GM12892 (cell line): ENCODE measurements around the gene MYO5A.
A peak's percentile ranks its signal among the peaks of the same experiment; 100 is the strongest.

Experiments
- DNase-seq: peaks from one replicate; pipeline ENCODE4 v3.0.0; 2011; ENCODE audit not compliant: insufficient read length
- FAIRE-seq: peaks from 2 replicates; lab custom pipeline; 2011; peaks lifted over from hg19 to GRCh38; lab: Jason Lieb, UNC
- POLR2A ChIP-seq: IDR thresholded peaks from 2 replicates; pipeline ENCODE4 v1.6.1; 2011; ENCODE audit warnings: low read depth, low read length, control low read depth
- POLR2AphosphoS5 ChIP-seq: IDR thresholded peaks from 2 replicates; pipeline ENCODE4 v1.6.1; 2011; ENCODE audit warnings: low read depth, low read length, control low read depth
- TAF1 ChIP-seq: IDR thresholded peaks from 2 replicates; pipeline ENCODE4 v1.6.1; 2011; ENCODE audit warnings: low read depth, mild to moderate bottlenecking, control low read depth, low read length, borderline replicate concordance

Gene MYO5A

DNA sequence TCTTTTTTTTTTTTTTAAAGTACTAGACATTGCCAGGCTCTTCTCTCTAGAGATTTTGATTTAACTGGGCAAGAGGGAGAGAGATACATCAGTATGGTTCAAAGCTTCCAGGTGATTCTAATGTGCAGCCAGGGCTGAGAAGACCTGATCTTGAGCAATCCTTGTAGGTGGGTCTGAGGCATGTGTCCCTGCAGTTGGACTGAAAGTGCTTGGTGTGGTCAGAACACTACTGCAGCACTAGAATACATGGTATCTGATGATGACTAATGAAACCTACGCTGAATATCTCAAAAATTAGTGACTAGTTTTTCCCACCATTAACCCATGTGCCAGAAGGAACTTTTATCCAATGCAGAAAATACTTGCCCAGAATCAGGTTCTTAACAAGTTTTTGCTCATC, 198.7 kb downstream of the MYO5A start:
- no peak for FAIRE-seq
- TF ChIP-seq TAF1 (no peak), POLR2A (no peak), POLR2AphosphoS5 (no peak)

DNA sequence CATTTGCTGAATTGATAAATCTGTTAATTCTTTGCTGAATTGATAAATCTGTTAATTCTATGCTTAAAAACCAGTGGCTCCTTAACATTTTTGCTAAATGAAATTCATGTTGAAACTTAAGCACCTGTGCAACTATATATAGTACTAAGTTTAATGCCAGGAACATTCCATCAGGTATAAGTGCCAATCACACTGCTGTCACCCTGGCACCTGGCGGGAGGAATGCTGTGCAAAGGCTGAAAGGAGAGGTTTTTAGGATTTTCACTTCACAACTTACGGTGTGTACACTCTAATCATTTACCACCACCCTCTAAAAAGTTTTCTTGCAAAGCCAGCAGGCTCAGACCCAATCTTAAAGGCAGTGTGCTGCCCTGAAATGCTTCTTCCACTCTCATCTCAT, 199.5 kb downstream of the MYO5A start:
- no peak for TF ChIP-seq TAF1
- TF ChIP-seq POLR2A = no peak
- no peak for TF ChIP-seq POLR2AphosphoS5
- no peak for DNase-seq
- FAIRE-seq = no peak

More for the DNA sequence above, 198.7 kb downstream of the MYO5A start:
- DNase-seq = no peak

DNA sequence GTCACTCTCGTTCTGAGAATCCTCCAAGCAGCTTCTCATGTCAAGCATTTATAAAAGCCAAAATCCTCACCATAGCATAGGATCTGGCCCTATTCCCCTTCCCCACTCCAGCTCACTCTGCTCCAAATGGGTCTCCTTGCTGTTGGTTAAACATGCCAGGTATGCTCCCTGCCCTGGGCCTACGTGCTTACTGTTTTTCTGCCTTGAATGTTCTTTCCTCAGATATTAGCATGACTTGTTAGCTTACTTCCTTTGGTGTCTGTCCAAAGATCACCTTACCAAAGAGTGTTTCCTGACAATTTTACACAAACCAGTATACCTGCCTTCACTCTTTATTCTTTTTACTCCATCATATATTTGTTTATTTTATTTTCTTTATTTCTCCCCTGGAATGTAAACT, 200.0 kb downstream of the MYO5A start:
- TF ChIP-seq POLR2A (no peak), POLR2AphosphoS5 (no peak), TAF1 (no peak)
- DNase-seq (no peak), FAIRE-seq (no peak)

DNA sequence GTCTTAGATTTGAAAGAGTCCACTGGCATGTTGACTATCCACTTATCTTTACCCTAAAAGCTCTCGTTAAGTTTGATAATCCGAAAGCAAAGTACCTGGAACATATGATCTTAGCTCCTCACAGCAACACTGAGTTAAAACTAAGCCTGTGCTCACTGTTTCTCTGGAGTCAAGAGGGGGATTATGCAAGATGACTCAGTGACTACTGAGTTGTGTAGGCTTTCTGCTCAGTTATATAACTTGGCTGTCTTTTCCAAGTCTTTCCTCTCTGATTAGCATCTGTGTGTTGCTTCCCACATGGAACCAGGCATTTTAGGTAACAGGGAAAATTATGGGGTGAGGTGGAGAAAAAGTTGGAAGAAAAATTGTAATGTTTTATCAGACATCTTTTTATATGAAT, 201.9 kb downstream of the MYO5A start:
- DNase-seq (no peak), FAIRE-seq (no peak)
- no peak for TF ChIP-seq TAF1
- no peak for TF ChIP-seq POLR2A
- TF ChIP-seq POLR2AphosphoS5 = no peak

DNA sequence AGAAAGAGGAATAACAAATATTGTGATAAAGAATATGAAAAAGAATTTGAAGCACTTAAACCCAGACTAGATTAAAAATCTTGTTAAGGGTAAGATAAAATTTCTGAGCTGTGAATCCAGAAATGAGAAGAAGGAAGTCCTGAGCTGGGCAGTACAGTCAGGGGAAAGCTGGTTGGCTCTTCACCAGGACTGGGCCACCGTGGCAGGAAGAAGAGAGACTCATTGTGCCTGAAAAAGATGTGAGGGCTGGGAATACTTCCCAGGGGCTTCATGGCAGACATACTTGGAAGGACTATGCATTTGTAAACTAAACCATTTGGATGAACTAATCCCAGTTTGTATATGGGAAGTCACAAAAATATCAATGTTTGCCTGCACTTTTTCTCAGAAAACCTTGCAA, 204.6 kb downstream of the MYO5A start:
- DNase-seq (no peak), FAIRE-seq (no peak)
- TF ChIP-seq POLR2AphosphoS5 = no peak
- no peak for TF ChIP-seq TAF1
- TF ChIP-seq POLR2A = no peak

DNA sequence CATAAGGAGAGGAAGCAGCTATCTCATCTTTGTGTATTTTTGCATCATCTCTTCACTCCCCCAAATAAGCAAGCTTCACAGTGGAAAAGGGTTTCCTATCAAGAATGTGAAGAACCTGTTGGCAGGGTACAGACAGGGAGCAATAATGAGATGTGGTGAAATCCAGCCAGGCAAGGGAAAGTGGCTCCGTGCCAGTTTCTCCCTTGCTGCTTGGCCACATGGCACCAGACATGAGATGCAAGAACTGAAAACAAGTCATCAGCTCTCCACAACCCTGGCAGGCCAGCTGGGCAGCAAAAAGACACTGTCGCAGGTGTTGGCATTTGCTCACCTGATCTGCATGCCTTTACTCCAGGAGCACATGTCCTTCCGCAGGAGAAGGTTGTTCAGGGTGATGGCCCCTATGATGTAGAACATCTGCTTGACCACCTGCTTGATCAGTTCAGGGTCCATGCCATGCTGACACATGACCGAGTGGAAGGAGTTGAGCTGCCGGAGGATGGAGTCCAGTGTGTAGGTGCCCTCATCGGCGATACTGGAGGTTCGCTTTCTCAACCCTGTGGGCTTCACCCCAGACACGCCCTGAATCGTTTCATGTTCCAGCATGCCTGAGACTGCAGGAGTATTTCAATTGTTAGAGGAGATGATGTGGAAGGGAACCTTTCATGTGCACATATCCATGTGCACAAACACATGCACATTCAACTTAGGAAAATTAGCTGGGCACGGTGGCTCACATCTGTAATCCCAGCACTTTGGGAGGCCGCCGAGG, 209.8 kb downstream of the MYO5A start:
- no peak for TF ChIP-seq TAF1
- TF ChIP-seq POLR2AphosphoS5 = no peak
- TF ChIP-seq POLR2A = no peak
- peak; percentile 17 for FAIRE-seq
- DNase-seq = no peak

DNA sequence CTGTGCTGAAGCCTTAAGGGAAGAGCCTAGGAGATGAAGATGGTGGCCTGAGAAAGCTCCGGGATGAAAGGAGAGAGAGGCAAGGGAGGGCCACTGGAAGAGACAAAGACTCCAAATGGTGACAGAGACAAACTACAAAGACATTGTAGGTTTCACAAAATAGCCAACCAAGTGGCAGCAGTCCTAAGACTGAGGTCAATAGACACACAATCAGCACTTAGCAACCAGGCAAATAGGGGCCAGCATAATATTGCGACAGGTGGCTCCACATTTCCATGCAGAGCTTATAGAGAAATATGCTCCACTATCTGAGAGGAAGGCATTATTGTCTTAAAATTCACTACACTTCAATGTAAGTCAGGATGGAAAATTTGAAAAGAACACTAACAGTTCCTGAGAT, 211.0 kb downstream of the MYO5A start:
- DNase-seq (no peak), FAIRE-seq (no peak)
- TF ChIP-seq TAF1 (no peak), POLR2A (no peak), POLR2AphosphoS5 (no peak)

DNA sequence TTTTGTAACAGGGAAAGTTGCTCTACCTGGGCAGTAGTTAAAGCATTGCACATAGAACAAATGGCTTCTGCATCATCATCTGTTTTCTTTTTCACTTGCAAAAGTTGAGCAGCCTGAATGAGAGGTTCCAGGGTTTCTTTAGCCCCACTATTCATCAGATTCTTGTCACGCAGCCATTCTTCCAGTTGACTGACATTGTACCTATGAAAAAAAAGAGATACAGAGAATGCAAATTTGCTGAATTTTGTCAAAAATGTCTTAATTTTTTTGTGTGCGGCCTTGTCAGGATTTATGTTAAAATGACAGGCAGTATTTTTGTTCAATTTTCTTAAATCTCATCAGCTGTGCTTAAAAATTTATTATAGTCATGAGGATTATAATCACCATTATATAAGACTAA, 211.7 kb downstream of the MYO5A start:
- TF ChIP-seq TAF1 (no peak), POLR2AphosphoS5 (no peak), POLR2A (no peak)
- DNase-seq (no peak), FAIRE-seq (no peak)

DNA sequence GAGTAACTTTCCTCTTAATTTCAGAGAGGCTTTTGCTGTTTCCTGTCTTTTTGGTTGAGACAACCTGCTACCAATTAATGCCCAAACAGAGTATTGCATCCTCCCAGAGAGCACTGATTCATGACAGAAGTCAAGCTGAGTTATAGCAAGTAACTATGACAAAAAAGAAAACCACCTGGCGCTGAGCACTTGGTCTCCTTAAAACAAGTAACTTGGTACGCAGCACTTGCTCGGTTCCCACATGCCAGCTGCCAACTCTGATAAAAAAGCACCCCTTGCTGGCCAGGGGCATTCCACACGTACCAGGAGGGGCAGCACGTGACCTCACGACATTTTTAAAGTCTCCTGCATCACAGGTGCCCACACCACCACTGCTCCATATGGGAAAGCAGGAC, 219.5 kb downstream of the MYO5A start:
- TF ChIP-seq POLR2A (no peak), POLR2AphosphoS5 (no peak), TAF1 (no peak)
- FAIRE-seq (no peak), DNase-seq (no peak)

DNA sequence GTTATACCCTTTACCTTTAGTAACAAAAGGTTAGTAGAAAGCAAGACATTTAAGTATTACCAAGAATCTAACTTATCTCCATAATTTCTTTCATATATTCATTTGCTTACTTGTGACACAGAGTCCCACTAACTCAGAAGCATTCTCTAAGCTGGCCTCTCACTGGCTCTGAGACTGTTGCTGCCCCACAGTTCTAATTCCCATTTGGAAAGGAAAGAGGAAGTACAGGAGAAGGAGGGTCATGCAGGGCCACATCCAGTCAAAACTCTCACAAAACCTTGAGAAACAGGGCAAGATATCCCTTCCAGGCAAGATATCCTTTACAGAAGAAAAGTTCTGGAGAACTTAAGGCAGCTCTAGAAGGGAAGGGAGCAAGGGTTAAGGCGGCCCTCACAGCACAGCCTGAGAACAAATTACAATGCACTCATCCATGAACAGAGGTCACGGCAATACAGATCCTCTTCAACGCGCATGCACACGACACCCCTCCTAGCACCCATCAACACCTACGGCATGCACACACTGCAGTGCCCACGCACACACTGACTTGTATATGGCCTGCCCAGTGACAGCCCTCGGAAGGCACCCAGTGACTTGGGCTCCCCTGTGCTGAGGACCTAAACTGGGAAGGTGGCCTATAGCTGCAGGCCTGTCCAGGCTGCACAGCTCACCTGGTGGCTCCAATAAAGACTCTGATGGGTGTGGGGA, 220.1 kb downstream of the MYO5A start:
- DNase-seq (no peak), FAIRE-seq (peak; percentile 89)
- TF ChIP-seq POLR2AphosphoS5 (no peak), POLR2A (0 out of 2 replicates have a peak, but pooled peaks have one; percentile 26), TAF1 (peak; percentile 78; the same call in 1 of the 2 replicates)

DNA sequence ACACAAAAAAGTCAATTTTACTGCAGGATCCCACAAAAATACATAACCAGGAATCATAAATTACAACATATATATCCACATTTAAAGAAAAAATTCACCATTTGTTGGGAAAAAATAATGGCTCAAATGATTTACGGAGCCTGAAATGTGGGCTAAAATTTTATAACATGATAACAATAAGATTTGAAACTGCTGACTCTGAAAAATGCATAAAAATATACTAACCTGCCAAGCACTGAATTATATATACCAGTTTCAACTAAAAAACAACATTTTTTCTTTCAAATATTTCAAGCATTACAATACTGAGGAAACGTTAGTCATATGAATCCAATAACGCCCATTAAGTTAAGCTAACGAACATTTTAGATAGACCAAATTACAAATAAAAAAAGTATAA, 220.8 kb downstream of the MYO5A start:
- TF ChIP-seq POLR2A (no peak), POLR2AphosphoS5 (no peak), TAF1 (no peak)
- no peak for FAIRE-seq
- no peak for DNase-seq
